NCI-H2081 treated with DMSO at 0.1 percent for 48 hours (cell line): ENCODE measurements around the gene RABGAP1L.

Source experiments
- DNase-seq: peaks from one replicate; lab custom pipeline; 2025; lab: John Stamatoyannopoulos, UW

Gene RABGAP1L

DNA sequence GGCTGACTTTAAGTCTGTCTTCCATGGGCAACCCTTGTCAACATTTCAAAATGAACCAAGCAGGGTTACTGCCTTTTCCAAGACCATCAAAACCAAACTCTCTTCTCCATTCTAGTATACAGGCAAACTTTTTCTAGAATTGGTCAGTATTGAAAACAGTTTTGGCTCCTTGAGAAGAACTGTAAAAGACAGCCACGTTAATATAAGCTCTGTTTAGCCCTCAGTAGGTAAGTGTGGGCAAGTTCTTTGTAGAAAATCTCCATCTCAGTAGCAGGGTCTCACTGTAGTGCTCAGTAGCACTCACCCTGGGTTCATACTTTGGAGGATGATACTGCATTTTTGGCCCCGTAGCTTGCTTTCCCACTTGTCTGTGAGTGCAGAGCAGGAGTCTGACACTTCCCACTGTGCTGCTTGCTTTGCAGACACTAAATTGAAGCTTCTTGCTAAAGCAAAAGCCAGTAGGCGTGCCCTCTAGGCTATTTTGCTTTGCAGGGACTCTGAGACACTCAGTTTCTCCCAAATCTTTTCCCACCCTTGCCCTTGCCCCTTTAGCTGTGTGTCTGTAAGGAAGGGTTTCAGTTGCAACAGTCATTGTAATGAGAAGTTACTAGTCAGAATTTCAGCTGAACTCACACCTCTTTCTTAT, 806.2 kb downstream of the RABGAP1L start:
- no peak for DNase-seq

DNA sequence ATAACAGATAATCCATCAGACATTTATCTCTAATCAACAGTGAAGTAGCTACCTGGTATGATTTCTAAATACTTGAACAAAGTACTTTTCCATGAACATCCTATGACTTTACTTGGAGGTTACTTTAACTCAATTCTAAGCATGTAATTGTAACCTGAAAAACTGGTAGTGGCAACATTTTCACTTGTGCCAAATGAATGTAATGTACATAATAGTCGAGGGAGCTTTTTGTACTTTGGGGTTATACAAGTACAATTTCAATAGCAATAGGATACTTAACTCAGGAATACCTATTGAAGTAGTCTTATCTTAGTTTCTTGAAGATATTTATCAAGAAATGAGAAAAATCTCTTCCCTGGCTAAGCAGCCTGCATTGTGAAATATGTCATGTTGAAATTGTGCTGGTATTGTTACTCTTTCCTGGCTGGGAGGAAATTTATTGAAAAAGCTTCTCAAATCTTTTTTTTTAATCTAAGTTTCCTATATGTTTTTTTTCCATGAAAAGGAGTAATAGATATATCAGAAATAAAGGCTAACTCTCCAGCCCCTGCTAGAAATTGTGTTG, 806.8 kb downstream of the RABGAP1L start:
- DNase-seq: no peak

DNA sequence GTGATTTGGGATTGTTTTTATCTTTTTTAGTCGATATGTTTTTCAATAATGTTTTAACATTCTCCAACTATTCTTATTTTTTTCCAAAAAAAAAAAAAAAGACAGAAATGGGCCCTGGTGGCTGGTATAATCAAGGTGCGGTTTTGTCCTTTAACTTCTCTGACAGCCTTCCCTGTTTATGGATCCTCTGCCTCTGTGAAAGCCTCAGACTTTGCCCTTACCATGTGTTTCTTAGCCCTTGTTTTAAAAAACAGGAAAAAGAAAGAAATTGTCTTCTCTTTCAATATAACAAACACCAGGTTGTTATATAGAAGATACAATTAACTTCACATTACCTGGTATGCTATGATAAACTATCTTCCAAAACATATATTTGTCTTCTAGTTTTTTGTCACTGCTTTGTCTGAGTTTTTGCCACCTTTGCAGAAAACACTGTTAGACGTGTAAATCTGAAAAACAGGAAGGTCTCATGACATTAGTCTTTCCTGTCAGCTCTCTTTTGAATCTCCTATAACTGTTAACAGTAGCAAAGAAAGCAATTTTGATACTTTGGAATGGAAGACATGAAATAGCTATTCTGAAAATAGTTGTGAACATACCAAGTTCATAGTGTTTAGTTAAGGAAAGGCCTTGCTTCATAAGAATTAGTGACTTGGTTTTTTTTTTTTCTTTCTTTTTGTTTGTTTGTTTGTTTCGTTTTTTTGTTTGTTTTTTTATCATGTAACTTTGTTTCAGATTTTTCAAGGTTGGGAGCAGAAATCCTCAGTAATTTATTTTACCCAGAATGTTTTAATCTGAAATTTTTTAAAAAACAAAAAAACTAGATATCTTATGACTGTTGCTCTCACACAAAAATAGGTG, 808.8 kb downstream of the RABGAP1L start:
- no peak for DNase-seq

DNA sequence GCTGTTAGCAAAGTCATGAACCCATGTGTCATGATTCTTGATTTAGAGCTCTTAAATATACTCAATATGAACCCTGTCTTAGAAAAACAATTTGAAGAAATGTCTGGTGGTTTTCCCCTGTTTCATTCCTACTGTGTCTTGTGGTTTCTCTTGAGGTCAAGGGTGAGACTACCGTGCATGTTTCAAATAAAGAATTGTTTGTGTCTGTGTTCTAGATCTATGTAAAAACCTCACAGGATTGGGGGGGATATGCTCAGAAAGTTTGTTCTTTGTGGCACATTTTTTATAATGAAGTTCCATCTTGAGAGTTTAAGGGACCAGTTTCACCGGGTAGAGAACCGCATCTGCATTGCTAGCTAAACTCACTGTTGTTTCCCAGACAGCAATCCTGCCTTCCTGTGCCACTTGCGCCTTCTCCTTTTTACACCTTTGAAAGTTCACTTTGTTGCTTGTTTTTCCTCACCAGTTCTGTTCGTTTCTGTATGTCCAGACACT, 809.5 kb downstream of the RABGAP1L start:
- no peak for DNase-seq

DNA sequence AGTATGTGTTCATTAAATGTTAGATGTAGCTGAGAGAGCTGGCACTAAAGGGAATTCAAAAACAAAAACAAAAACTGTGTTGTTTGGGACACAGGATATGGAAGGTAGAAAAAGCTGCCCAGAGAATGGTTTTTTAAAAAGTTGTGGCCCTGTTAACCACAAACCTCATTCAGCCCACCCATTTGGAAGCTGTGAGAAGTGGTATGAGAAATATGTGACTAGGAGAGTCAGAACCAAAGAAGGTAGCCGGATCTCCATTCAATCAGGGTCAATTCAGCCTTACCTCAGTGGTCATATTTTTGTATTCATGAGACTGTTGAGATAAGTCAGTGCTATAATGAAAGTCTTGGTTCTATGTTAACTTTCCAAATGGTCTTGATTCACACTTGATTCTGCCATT, 810.7 kb downstream of the RABGAP1L start:
- no peak for DNase-seq

DNA sequence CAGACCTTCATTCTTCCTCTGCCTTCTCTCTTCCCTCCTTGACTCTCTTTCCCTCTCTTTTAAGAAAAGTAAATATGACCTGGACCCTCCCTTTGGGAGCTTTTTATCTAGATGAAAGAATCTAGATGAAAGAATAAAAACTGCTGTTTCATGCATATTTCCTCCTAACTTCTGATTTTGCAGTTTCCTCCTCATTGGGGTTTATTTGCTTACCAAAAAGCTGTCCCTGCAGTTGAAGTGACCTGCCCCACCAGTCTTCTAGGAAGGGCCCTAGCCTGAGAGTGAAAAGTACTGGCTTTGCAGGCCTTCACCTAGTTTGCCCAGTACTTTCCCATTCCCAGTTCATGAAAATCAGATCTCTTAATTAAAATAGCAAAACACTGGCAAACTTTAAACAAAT, 812.1 kb downstream of the RABGAP1L start:
- no peak for DNase-seq

DNA sequence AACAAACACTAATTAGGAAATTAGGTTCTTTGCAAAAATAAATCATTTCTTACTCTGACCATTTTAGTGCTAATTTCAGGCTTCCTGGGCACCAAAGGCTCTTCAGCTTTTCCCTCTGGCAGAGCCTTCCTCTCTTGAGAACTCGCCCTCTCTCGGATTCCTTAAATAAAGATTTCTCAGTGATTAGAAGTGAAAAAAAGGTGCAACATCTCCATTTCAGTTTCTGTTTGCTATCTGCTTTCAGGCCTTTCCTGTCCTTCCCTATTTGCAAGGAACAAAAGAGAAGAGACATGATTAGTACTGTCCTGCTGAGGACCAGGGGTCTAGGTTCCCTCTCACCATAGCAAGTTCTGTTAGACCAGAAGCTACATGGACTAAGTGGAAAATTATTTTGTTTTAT, 812.6 kb downstream of the RABGAP1L start:
- no peak for DNase-seq

DNA sequence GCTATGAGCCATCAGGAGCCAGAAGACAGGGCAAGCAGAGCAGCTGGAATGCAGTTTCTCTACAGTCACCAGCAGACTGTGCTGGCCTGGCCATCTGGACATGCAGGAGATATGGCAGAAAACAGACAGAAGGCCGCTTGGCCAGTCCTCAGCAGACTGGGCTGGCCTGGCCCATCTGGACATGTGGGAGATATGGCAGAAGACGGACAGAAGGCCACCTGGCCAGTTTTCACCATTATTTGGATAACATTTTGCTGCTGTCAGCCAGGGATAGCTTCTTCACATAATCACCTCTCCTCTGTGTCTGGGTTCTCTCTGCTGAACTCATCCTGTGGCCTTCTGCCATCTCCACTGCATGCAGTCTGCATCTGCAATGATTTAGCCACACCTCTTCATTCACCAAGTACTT, 815.4 kb downstream of the RABGAP1L start:
- DNase-seq: no peak

DNA sequence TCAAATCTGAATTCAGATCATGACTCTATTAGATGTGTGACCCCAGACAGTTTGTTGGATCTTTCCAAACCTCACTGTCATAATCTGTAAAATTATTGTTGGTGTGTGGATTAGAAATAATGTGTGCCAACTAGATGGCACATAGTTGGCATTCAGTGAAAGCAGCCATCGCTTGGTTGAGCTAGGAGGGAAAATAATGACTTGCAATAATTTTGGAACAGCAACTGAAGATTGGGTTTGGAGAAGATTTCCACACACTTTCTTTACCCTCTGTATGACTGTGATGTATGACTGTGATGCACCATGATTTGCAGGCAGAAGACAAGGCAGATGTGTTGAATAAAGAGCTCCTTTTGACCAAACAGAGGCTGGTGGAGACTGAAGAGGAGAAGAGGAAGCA, 816.4 kb downstream of the RABGAP1L start:
- no peak for DNase-seq

DNA sequence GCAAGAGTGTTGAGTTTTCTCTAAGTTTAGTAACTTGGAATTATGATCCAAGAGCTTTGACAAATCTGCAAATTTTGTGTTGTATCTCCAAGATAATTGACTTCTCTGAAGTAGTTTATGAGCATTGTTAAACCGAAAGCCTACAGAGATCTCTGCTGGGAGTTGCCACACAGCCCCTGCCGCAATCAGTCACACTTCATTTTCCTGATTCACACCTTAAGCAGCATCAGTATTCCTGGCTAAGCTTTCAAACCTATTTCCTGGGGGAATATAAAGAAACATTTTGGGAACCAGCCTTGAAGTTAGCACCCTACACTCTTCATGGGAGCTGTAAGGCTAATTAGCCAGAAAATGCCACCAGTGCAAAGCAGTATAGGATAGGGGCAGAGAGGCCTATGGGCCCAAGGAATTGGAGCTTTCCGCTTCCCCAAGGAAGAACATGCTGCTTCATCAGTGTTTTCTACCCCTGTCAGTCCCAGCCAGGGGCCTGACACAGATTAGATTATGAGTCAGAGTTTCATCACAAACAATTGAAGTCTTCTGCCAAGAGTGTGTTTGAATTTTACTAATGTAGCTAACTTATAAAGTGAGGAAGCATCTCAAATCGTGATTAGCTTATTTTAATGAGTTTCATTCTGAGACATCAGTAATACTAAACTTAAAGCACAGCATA, 817.3 kb downstream of the RABGAP1L start:
- no peak for DNase-seq

DNA sequence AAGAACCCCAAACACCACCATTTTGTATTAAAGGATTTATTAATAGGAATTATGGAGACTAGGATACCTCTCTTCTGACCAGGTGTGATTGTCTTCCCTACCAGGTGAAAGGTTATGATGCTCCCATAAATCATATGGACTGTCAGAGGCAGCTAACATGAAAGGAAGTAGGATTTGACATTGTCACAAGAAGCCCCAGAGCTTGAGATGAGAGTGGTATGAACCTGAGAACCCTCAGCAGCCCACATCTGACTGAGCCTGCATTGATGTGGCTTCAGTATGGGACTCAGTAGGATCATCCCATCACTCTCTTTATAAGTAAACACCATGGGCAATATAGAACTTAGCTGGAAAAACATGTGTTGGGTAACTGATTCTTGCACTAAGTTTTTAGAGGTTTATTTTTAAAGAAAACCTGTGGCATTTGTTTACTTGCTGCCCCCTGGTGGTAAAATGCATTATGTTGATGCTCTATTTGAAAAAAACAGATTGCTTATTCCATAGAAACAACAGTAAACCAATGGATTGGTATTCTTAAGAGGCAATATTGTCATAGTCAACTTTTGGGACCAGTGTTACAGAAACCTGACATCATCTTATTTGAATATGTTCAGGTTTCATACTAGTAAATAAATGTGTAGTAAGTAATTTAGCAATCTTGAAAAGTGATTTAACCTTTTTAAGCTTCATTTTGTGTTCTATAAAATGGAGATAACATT, 823.8 kb downstream of the RABGAP1L start:
- DNase-seq: no peak

DNA sequence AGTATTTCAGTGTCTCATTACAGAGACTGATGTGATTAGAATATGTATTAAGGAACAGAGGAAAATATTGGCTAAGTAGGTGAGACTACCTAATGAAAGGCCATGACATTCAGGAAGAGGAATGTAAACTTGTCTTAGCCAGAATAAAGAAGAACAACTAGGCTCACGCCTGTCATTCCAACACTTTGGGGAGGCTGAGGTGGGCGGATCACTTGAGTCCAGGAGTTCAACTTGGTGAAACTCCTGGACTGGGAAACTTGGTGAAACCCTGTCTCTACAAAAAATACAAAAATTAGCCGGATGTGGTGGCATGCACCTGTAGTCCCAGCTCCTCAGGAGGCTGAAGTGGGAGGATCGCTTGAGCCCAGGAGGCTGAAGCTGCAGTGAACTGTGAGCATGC, 825.6 kb downstream of the RABGAP1L start:
- no peak for DNase-seq

DNA sequence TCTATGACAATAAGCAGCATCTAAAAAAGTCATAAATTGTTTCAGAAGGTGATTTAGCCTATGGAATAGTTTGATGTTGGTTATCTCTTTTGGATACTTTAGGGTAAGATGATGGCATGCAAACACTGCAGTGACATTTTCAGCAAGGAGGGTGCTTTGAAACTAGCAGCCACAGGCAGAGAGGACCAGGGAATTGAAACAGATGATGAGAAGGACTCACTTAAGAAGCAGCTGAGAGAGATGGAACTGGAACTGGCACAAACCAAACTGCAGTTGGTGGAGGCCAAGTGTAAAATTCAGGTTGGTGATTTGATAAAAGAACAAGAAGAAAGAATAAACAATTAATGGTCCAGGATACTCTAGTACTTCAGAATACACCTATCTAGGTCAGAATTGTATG, 829.2 kb downstream of the RABGAP1L start:
- no peak for DNase-seq

DNA sequence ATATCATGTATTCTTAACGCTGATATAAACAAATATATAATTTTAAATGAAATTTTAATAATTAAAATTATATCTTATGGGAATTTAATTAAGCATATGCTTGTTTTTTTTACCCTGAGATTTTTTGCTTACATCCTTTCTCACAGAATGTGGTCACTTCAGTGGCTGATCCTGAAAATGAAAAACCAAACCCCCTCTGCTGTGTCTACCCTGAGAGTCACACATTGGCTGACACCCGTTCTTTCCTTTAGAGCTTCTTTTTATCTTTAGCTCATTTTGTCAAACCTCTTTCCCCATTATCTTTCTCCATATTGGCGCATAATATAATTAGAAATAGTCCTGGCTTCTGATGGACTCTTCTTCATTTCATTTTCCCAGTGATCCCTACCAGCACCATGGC, 829.7 kb downstream of the RABGAP1L start:
- no peak for DNase-seq

DNA sequence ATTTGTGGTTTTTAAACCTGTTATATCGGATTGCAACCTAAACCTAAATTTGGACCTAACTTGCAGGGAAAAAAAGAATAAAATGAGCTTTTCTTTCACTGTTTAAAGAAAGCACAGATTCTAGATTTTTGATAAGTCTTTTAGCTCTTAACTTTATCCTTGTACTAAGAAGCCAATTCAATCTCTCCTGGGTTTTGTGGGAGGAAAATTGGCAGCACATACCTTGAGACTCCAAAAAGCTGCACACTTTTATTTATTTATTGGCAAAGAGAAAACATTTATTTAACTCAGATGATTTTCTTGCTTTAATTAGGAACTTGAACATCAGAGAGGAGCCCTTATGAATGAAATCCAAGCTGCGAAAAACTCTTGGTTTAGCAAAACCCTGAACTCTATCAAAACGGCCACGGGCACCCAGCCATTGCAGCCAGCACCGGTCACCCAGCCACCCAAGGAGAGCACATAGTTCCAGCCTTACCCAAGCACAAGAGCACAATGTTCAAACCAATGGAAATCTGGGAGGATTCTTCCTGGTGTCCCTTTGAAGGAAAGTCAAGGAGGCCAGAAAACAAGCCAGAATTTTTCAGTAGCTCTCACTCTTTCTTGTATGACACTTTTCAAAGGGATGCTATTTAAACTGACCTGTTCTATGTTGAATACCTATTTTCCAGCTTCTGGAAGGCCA, 830.4 kb downstream of the RABGAP1L start:
- DNase-seq: no peak

DNA sequence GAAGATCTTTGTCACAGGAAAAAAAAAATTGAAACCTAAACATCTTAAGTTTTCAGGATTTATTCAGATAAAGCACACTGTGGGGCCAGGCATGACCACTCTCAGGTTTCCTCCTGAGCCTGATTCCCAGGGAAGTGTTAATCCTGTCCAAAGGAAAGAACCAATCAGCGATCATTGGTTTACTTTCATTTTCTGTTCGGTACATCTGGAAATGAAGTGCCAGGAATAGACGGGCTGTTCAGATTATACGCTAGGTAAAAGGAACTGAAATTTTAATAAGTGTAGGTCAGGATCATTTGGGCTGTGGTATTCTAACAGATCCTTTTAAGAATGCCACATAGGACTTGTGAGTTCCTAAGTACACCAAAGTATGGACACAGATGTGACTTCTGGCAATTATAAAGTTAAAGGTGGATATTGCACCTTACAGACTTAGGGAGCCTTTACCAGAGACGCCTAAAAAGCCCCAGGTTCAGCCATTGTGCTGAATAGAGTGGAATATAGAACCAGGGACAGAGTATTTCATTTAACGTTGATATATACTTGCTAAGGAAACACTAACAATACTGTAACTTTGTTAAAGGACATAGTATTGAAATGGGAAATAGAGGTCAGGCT, 831.2 kb downstream of the RABGAP1L start:
- DNase-seq: no peak

DNA sequence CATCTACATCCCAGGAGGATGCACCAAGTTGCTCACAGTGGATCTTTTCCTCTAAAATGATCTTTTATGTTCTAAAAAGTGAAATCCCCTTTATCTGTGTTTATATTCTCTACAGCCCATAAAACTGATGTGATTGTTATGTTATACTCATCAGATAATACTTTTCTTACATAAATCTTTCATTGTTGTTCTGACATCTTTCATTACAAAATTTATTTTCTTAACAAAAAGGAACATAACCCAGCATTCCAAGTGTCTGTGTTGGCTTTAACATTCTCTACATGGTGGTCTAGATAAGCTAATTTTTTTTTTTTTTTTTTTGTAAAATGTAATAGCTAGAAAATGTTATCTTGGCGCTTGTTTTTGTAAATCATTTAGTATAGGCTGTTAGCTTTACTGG, 832.2 kb downstream of the RABGAP1L start:
- no peak for DNase-seq

DNA sequence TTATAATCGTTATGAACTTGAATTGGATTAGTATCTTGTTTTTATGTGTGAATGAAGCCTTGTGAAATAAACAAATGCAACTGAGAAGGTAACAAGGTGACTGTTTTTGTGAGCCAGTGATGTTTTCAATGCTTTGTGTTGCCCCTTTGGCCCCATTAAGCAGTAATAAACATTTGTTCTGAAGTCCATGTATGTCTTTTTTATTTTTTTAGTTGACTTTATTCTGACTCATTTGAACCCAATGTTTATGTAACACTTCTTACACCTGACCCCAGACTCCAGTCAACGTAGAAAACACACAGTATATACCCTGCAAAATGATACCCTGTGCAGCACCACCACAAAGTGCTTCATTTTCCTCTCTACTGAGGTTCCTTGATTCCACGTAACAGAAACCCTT, 835.8 kb downstream of the RABGAP1L start:
- DNase-seq: no peak

DNA sequence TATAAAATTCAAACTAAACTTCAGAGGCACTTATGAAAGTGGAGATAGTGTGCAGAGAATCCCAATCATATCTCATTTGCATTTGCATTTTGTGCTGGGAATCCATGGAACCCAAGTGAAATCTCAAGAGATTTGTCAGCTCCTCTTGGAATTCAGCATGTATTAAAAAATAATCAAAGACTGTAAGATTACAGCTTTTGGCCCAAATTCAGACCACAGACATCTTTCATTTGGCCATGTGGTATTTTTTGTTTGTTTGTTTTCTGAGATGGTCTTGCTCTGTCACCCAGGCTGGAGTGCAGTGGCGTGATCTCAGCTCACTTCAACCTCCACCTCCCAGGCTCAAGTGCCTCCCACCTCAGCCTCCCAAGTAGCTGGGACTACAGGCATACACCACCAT, 836.6 kb downstream of the RABGAP1L start:
- no peak for DNase-seq

DNA sequence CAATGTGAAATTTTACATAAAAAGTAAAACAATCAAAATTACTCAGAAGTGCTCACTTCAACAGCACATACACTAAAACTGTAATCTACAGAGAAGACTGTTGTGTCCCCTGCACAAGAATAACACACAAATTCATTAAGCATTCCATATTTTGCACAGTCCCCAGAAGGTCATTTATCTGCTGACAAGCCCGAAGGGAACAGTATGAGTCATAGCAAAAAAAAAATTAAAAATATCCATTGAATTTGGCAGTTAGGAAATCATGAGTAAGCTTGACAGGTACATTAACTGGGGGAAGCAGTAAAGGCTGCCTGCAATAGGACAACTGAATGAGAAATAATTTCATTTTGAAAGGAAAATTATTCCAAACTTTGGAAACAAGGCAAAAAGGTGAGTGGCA, 837.2 kb downstream of the RABGAP1L start:
- no peak for DNase-seq

DNA sequence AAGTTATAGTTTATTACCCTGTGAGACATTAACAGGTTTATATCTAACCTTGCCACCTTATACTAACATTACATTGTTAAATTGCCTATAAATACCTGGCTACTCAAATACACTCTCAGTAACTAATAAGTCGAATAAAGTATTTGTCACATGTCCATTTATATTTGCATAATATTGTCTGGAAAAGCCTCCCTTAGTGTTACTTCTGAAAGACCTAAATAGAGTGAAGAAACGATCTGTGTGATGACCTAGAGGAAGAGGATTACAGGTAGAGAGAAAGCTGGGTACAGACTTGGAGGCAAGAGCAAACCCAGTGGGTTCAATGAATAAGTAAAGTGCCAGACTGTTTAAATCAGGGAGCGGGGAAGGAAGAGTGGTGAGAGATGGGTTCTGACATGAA, 837.7 kb downstream of the RABGAP1L start:
- DNase-seq: no peak
